Limb (tissue), 2 donors: ENCODE measurements around the gene JARID2.

Experiments
- DNase-seq, 2 donors: peaks; one replicate each; pipeline ENCODE4 v3.0.0-alpha.2; 2016; ENCODE audit errors: extremely low spot score in 2 of 2

Gene JARID2

GRCh38 chr6:15487262-15487661 is 241.4 kb downstream of the JARID2 start:
- DNase-seq, result no peak

GRCh38 chr6:15489261-15489962 is 243.5 kb downstream of the JARID2 start:
- no peak for DNase-seq

GRCh38 chr6:15490242-15491100 is 244.6 kb downstream of the JARID2 start:
- no peak for DNase-seq

- DNase-seq, result peak; percentile 78 to 79
These were observed 245.6 kb downstream of the JARID2 start for GRCh38 chr6:15491255-15491985.

GRCh38 chr6:15491986-15492269 is 246.1 kb downstream of the JARID2 start:
- DNase-seq, result peak in 1 of 2 donors; percentile 9

GRCh38 chr6:15493437-15494168 is 247.7 kb downstream of the JARID2 start:
- DNase-seq, result no peak

- no peak for DNase-seq
These were observed 249.6 kb downstream of the JARID2 start for GRCh38 chr6:15495375-15495901.

- no peak for DNase-seq
These were observed 250.7 kb downstream of the JARID2 start for GRCh38 chr6:15496345-15497131.

- no peak for DNase-seq
These were observed 252.8 kb downstream of the JARID2 start for GRCh38 chr6:15498640-15499039.

GRCh38 chr6:15499125-15499524 is 253.3 kb downstream of the JARID2 start:
- no peak for DNase-seq

- DNase-seq, result no peak
These were observed 253.7 kb downstream of the JARID2 start for GRCh38 chr6:15499591-15499990.

- no peak for DNase-seq
These were observed 254.3 kb downstream of the JARID2 start for GRCh38 chr6:15500078-15500740.

GRCh38 chr6:15500901-15501825 is 255.3 kb downstream of the JARID2 start:
- DNase-seq, result no peak

- peak; percentile 47 to 80 for DNase-seq
These were observed 256.1 kb downstream of the JARID2 start for GRCh38 chr6:15501826-15502445.

GRCh38 chr6:15502446-15503345 is 256.8 kb downstream of the JARID2 start:
- DNase-seq, result no peak

GRCh38 chr6:15503346-15503680 is 257.4 kb downstream of the JARID2 start:
- DNase-seq, result no peak

- peak in 1 of 2 donors; percentile 56 for DNase-seq
These were observed 258.2 kb downstream of the JARID2 start for GRCh38 chr6:15504040-15504495.
